Measurements from ENCODE around the gene UBE2D2. TPM values are rescaled to one million over a fixed set of nuclear protein-coding genes. Genes with fewer than 3 reads are reported as not detected.

Gene UBE2D2
- total and polyA plus RNA-seq, 2 of the 4 experiments (the other 2 are of a cell fraction) = 26.9 to 35.7 TPM

- peak overlapping the region; percentile 43 for H2AFZ ChIP-seq (replicated peaks; ENCODE audit: low read length, poor library complexity)
- H2BK20ac ChIP-seq (ENCODE audit: low read depth, low read length) = no peak overlapping the region
- H4K8ac ChIP-seq (ENCODE audit: low read depth in 2 of 2, low read length in 2 of 2) = peak overlapping the region in 1 of 2 experiments; percentile 4; a peak in 1 of 4 replicates
- peak overlapping the region; percentile 58; the same call in 1 of the 2 replicates for H3K14ac ChIP-seq (replicated peaks; ENCODE audit: low read depth, low read length)
- H3K27ac ChIP-seq (ENCODE audit: insufficient read depth, low read length) = no peak overlapping the region
- no peak overlapping the region for H2BK15ac ChIP-seq (ENCODE audit: low read depth, low read length)
- WGBS, 2 experiments (ENCODE audit: extremely low coverage in 2 of 2, insufficient read length in 1 of 2) = no CpG with 5 or more reads among the region's 1 CpG
- no peak for DNase-seq
- H3K4me3 ChIP-seq (ENCODE audit: insufficient read depth, low read depth, low read length) = no peak overlapping the region
- intact Hi-C loops (cut with micrococcal nuclease) = loop anchor here (10.0 kb wide), 1 partner anchor 210 kb away; no protein-coding TSS in a partner anchor
- peak overlapping the region; percentile 66; the same call in 1 of the 2 replicates for H2AK5ac ChIP-seq (ENCODE audit: low read depth, low read length)
- no peaks in the 10 kb centered on the region for H3K27me3 ChIP-seq (ENCODE audit: control insufficient read depth, insufficient read depth, low read length)
- dilution Hi-C loops (cut with HindIII; ENCODE audit: low sequenced_read_pairs, unreplicated experiment) = loop anchor here (25.0 kb wide), 1 partner anchor 127 kb away; no protein-coding TSS in a partner anchor
- peaks cover 23% of the 10 kb centered on the region for H3K4me1 ChIP-seq (ENCODE audit: control insufficient read depth, insufficient read depth, low read length)
- in situ Hi-C loops (cut with MboI; ENCODE audit: low sequenced_read_pairs) = loop anchor here (25.0 kb wide), 1 partner anchor 477 kb away; the partner anchor contains the start of gene PURA
- H2AK9ac ChIP-seq (replicated peaks; ENCODE audit: low read depth, low read length, poor library complexity) = peak overlapping the region; percentile 81
- ATAC-seq (ENCODE audit: low read depth) = no peak
- peaks cover 19% of the 10 kb centered on the region for H3K9me1 ChIP-seq (ENCODE audit: insufficient read depth, low read length)
- H4K20me1 ChIP-seq (ENCODE audit: insufficient read depth, low read length) = peaks cover 14% of the 10 kb centered on the region
- H3K9me3 ChIP-seq (ENCODE audit: control insufficient read depth, insufficient read depth, low read length) = no peaks in the 10 kb centered on the region
- no peak overlapping the region for H2BK5ac ChIP-seq (ENCODE audit: low read depth, low read length, poor library complexity, severe bottlenecking)
- no peak overlapping the region for H3K18ac ChIP-seq (ENCODE audit: low read depth, low read length)
- H3K9ac ChIP-seq (ENCODE audit: low read depth, low read length) = no peak overlapping the region
- CTCF ChIA-PET = interaction anchor here (0.7 to 6.7 kb wide), 5 partner anchors 16 to 131 kb away, joined by 3 to 59 read pairs (median 11); no protein-coding TSS in a partner anchor
- no peaks in the 10 kb centered on the region for H3K36me3 ChIP-seq (ENCODE audit: control insufficient read depth, insufficient read depth, low read length)
- H4K91ac ChIP-seq (ENCODE audit: insufficient read depth, low read depth, low read length) = 0 out of 2 replicates have a peak overlapping the region, but pooled peaks have one; percentile 19
- H3K23ac ChIP-seq (ENCODE audit: low read depth, low read length) = 0 out of 2 replicates have a peak overlapping the region, but pooled peaks have one; percentile 47
- no peak overlapping the region for H3K56ac ChIP-seq (ENCODE audit: extremely low read depth, insufficient read depth, low read length)
- no peak overlapping the region for H4K5ac ChIP-seq (ENCODE audit: low read depth, low read length)
- peaks cover 4 to 43% of the 10 kb centered on the region in 2 experiments; a peak in 3 of 4 replicates for H3K79me1 ChIP-seq (ENCODE audit: low read depth in 1 of 2, low read length in 2 of 2)
- BruUV-seq (replicated peaks) = no TSS peak
- no peak overlapping the region for H3K4me2 ChIP-seq (ENCODE audit: low read depth, low read length)
- H3K4ac ChIP-seq (ENCODE audit: low read depth, low read length) = peak overlapping the region; percentile 34
- H2BK120ac ChIP-seq (ENCODE audit: low read depth, low read length) = no peak overlapping the region
- POLR2A ChIA-PET (ENCODE audit: unreplicated experiment) = no interaction called here
- no peak for TF ChIP-seq USF2 (IDR thresholded peaks at IDR 0.05; ENCODE audit: low read depth, low read length)
- no peak for TF ChIP-seq MAZ (IDR thresholded peaks at IDR 0.05; ENCODE audit: borderline replicate concordance, low read depth, low read length)
- no peak for TF ChIP-seq SMC3 (IDR thresholded peaks at IDR 0.05; ENCODE audit: low read depth, low read length)
- TF ChIP-seq RFX5 (IDR thresholded peaks at IDR 0.05; ENCODE audit: low read depth, low read length) = no peak
- TF ChIP-seq BHLHE40 (IDR thresholded peaks at IDR 0.05; ENCODE audit: low read depth, low read length) = no peak
- TF ChIP-seq CHD1 (IDR thresholded peaks at IDR 0.05; ENCODE audit: low read depth, low read length) = no peak
- no peak for TF ChIP-seq NFE2L2 (IDR thresholded peaks at IDR 0.05; ENCODE audit: low read depth, low read length)
- TF ChIP-seq POLR2A (IDR thresholded peaks at IDR 0.05; ENCODE audit: low read depth, low read length) = no peak
- TF ChIP-seq ELK1 (IDR thresholded peaks at IDR 0.05; ENCODE audit: borderline replicate concordance, low read depth, low read length) = no peak
- no peak for TF ChIP-seq RAD21 (IDR thresholded peaks at IDR 0.05; ENCODE audit: low read length)
- TF ChIP-seq MAFK (IDR thresholded peaks at IDR 0.05; ENCODE audit: low read depth, low read length) = no peak
- no peak for TF ChIP-seq CEBPB (IDR thresholded peaks at IDR 0.05; ENCODE audit: low read depth, low read length)
- no peak for TF ChIP-seq RCOR1 (IDR thresholded peaks at IDR 0.05; ENCODE audit: insufficient replicate concordance, low read length)
- TF ChIP-seq CTCF (conservative IDR thresholded peaks at IDR 0.05; ENCODE audit: low read depth, low read length) = no peak
- TF ChIP-seq MXI1 (IDR thresholded peaks at IDR 0.05; ENCODE audit: borderline replicate concordance, low read depth, low read length) = no peak
- no peak for TF ChIP-seq FOS (IDR thresholded peaks at IDR 0.05; ENCODE audit: low read depth, low read length)
These were observed 74.1 kb downstream of the UBE2D2 start for GRCh38 chr5:139635191-139635590.
